Neural progenitor cell (in vitro differentiated cells): ENCODE results near the gene BMPR1B.

ENCODE experiments used
- EZH2 ChIP-seq: fragments of 200-600 bp; sonication (generic); IDR thresholded peaks from 2 replicates; pipeline ENCODE4 v1.6.1; 2017; ENCODE audit warnings: antibody characterized with exemption, mild to moderate bottlenecking, moderate library complexity
- TF ChIP-seq, protein P1 (sequence below): fragments of 200-600 bp; sonication (generic); IDR thresholded peaks from 2 replicates; pipeline ENCODE4 v1.5.1; 2017; ENCODE audit warnings: antibody characterized with exemption, mild to moderate bottlenecking

DNA sequence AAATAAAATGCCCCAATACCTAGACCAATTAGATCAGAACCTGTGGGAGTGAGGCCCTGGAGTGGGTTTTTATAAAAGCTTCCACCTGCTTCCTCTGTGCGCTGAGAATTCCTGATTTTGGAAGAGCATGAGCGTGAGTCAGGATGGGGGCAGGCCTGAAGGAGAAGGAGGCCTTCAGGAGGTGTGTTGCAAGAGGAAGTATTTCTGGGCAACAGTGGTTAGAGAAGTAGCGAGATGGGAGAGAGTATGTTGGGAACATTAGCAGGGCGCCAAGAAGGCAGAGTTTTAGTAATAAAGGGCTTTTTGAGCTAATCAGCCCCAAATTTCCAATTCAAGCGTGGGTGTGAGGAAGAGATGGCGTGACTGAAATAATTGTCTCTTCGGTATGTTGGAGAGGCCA is 441.2 kb downstream of the BMPR1B start:
- no peak for TF ChIP-seq EZH2
- TF ChIP-seq, protein P1, sequence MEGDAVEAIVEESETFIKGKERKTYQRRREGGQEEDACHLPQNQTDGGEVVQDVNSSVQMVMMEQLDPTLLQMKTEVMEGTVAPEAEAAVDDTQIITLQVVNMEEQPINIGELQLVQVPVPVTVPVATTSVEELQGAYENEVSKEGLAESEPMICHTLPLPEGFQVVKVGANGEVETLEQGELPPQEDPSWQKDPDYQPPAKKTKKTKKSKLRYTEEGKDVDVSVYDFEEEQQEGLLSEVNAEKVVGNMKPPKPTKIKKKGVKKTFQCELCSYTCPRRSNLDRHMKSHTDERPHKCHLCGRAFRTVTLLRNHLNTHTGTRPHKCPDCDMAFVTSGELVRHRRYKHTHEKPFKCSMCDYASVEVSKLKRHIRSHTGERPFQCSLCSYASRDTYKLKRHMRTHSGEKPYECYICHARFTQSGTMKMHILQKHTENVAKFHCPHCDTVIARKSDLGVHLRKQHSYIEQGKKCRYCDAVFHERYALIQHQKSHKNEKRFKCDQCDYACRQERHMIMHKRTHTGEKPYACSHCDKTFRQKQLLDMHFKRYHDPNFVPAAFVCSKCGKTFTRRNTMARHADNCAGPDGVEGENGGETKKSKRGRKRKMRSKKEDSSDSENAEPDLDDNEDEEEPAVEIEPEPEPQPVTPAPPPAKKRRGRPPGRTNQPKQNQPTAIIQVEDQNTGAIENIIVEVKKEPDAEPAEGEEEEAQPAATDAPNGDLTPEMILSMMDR, result no peak
